GM20000 (cell line): Measurements from ENCODE around the gene CDK13.

Source experiments
- DNase-seq: peaks from one replicate; pipeline ENCODE4 v3.0.0; 2012; ENCODE audit warnings: low spot score
- CTCF ChIP-seq: IDR thresholded peaks from 2 replicates; pipeline ENCODE4 v1.5.1; 2012; ENCODE audit warnings: mild to moderate bottlenecking, control low read depth; ENCODE audit errors: extremely low read depth, missing control alignments

CDK13 gene

GRCh38 chr7:39967406-39968161, 17.5 kb downstream of the CDK13 start:
- no peak for DNase-seq
- TF ChIP-seq CTCF: no peak

GRCh38 chr7:39969431-39969830, 19.4 kb downstream of the CDK13 start:
- no peak for TF ChIP-seq CTCF
- no peak for DNase-seq

GRCh38 chr7:39971924-39972323, 21.9 kb downstream of the CDK13 start:
- TF ChIP-seq CTCF: no peak
- peak; percentile 21 for DNase-seq

GRCh38 chr7:39973801-39974200, 23.7 kb downstream of the CDK13 start:
- DNase-seq: no peak
- TF ChIP-seq CTCF: no peak

GRCh38 chr7:39978230-39978934, 28.3 kb downstream of the CDK13 start:
- no peak for DNase-seq
- TF ChIP-seq CTCF: no peak

GRCh38 chr7:39979406-39980073, 29.5 kb downstream of the CDK13 start:
- DNase-seq: no peak
- no peak for TF ChIP-seq CTCF

GRCh38 chr7:39985398-39985918, 35.4 kb downstream of the CDK13 start:
- no peak for TF ChIP-seq CTCF
- DNase-seq: no peak
